HL-60 (cell line): ENCODE measurements around the gene SYVN1.

Source experiments
- CTCF ChIP-seq: IDR thresholded peaks from one replicate; pipeline ENCODE4 v1.5.1; 2011; ENCODE audit warnings: low read length, control low read depth, inconsistent platforms; ENCODE audit not compliant: insufficient read depth
- POLR2AphosphoS5 ChIP-seq: IDR thresholded peaks from 2 replicates; pipeline ENCODE4 v1.6.1; 2012; ENCODE audit warnings: low read depth

GRCh38 chr11:65152122-65152521, 17.8 kb upstream of the SYVN1 start:
- TF ChIP-seq POLR2AphosphoS5 (no peak), CTCF (no peak)
